Fibroblast of the aortic adventitia (primary cell): ENCODE results near the gene HLA-G. TPM values are rescaled to one million over a fixed set of nuclear protein-coding genes. Genes with fewer than 3 reads are reported as not detected.

Experiments
- DNase-seq: peaks from one replicate; pipeline ENCODE4 v3.0.0-alpha.2; 2010; ENCODE audit warnings: low read depth
- H3K4me3 ChIP-seq: 2 replicates; pipeline ENCODE4 v1.5.1; 2011; ENCODE audit warnings: low read depth, mild to moderate bottlenecking, control low read depth, low read length, moderate library complexity
- CTCF ChIP-seq: IDR thresholded peaks from 2 replicates; pipeline ENCODE4 v1.5.1; 2011; ENCODE audit warnings: mild to moderate bottlenecking, low read length, control low read depth, inconsistent platforms; ENCODE audit not compliant: insufficient read depth
- total RNA-seq: library from RNA; depleted of rRNA; stranded (reverse); fragments of >200 nt; gene quantifications from 2 replicates; pipeline ENCODE4 v1.2.3, GENCODE V29; 2012; ENCODE audit warnings: low replicate concordance

Gene HLA-G
- total RNA-seq, 1 donor, result not detected

- DNase-seq, result no peak
- H3K4me3 ChIP-seq, result no peak overlapping the region
- TF ChIP-seq CTCF, result no peak
These were observed 12.3 kb downstream of the HLA-G start for GRCh38 chr6:29839917-29840316.

- no peak for DNase-seq
- no peak for TF ChIP-seq CTCF
- H3K4me3 ChIP-seq, result no peak overlapping the region
These were observed 13.4 kb downstream of the HLA-G start for GRCh38 chr6:29841030-29841429.

GRCh38 chr6:29845405-29846006, 17.9 kb downstream of the HLA-G start:
- DNase-seq, result no peak
- H3K4me3 ChIP-seq, result no peak overlapping the region
- TF ChIP-seq CTCF, result no peak

GRCh38 chr6:29847871-29848630, 20.4 kb downstream of the HLA-G start:
- TF ChIP-seq CTCF, result peak; percentile 93
- H3K4me3 ChIP-seq, result no peak overlapping the region
- DNase-seq, result peak; percentile 61

GRCh38 chr6:29850011-29850553, 22.5 kb downstream of the HLA-G start:
- peak; percentile 6 for DNase-seq
- TF ChIP-seq CTCF, result no peak
- H3K4me3 ChIP-seq, result peak overlapping the region; percentile 9

GRCh38 chr6:29851190-29851589, 23.6 kb downstream of the HLA-G start:
- DNase-seq, result no peak
- TF ChIP-seq CTCF, result no peak
- no peak overlapping the region for H3K4me3 ChIP-seq
